HG02938 (cell line): ENCODE data around the gene OR52B2.
"Not testable (repeated sequence)": the region's sequence is repeated elsewhere in the genome, so short reads cannot be mapped to it uniquely, and the experiment has no call there.

Experiments
- ATAC-seq: cut with Tn5 transposase; IDR thresholded peaks from one replicate; pipeline ENCODE4 v1.9.1; 2021; ENCODE audit warnings: mild to moderate bottlenecking, moderate library complexity; ENCODE audit not compliant: unreplicated experiment

Gene OR52B2

GRCh38 chr11:6156628-6157359, 13.3 kb downstream of the OR52B2 start:
- no peak for ATAC-seq

DNA sequence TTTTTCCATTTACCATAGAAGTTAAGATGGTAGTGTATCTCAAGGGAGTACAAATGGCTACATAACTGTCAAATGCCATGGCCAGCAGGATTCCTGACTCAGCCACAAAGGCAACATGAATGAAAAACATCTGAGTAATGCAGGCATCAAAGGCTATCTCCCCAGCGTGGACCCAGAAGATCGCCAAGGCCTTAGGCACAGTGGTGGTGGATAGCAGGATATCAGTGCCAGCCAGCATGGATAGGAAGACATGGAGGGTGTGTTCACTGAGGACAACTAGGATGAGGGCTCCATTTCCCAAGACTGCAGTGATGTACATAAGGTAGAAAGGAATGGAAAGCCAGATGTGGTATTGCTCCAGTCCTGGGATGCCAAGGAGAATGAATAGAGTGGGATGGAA, 18.0 kb downstream of the OR52B2 start:
- no peak for ATAC-seq

DNA sequence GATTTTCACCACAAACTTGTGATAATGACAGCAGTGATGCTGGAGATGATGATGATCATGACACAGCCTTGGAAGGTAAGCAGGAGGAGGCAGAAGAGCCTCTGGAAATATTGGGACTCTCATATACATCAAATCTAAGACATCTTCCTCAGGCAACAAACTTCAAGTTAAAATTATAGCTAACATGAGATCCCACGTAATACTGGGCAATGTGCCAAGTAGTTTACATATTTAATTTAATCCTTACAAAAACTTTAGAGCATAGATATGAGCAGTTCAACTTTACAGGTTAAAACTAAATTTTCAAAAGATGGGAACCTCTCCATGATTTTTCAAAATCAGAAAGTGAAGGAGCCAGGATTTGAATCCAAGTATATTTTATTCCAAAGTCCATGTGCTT, 19.0 kb downstream of the OR52B2 start:
- ATAC-seq: no peak

GRCh38 chr11:6143737-6144136, 26.4 kb downstream of the OR52B2 start:
- ATAC-seq: not testable (repeated sequence)

DNA sequence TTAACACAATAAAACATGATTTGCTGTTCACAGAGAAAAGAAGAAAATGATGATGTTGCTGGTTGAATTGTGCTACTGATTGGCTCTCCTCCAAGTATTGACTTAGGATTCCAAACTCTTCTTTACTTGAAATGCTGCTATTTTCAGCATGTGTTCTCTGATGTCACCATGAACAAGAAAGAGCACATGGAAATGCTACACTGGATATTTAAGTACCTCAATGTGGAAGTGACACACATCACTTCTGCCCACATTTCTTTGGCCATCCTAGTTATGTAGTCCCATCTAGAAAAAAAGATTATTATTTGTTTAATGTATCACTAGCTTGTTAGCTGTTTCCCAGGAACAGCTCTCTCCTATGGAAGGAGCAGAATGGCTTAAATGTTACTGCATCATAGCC, 27.2 kb downstream of the OR52B2 start:
- ATAC-seq: no peak

DNA sequence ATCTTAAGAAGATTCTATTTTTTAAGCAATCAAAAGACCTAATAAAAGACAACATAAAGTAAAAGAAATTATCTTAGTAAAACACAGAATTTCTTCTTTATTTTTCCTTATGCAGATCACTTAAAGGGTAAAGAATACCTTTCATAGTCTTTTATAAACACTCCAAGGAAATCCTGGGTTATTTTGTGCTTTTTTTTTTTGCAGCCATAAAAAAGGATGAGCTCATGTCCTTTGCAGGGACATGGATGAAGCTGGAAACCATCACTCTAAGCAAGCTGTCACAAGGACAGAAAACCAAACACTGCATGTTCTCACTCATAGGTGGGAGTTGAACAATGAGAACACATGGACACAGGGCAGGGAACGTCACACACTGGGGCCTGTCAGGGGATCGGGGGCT, 34.2 kb downstream of the OR52B2 start:
- not testable (repeated sequence) for ATAC-seq

GRCh38 chr11:6132431-6132830, 37.7 kb downstream of the OR52B2 start:
- ATAC-seq: no peak

GRCh38 chr11:6129635-6130034, 40.5 kb downstream of the OR52B2 start:
- no peak for ATAC-seq

DNA sequence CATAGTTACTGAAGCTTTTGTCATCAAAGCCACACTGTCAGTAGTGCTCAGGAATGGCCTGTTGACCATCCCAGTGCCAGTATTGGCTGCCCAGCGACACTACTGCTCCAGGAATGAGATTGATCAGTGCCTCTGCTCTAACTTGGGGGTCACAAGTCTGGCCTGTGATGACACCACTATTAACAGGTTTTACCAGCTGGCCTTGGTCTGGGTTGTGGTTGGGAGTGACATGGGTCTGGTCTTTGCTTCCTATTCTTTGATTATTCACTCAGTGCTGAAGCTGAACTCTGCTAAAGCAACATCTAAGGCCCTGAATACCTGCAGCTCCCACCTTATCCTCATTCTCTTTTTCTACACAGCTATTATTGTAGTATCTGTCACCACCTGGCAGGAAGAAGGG, 41.1 kb downstream of the OR52B2 start:
- ATAC-seq: no peak

- no peak for ATAC-seq
Observed at GRCh38 chr11:6127881-6128280, 42.2 kb downstream of the OR52B2 start.

- ATAC-seq: no peak
Observed at GRCh38 chr11:6124245-6124644, 45.9 kb downstream of the OR52B2 start.
